Activated naive CD4-positive, alpha-beta T cell treated with anti-CD3 and anti-CD28 coated beads, Interleukin-2, amount 50 U/mL, for 24 hours (primary cell): ENCODE measurements around the gene ZNF101.
"Not testable (repeated sequence)": the region's sequence is repeated elsewhere in the genome, so short reads cannot be mapped to it uniquely, and the experiment has no call there.

Experiments
- H3K27ac Mint-ChIP-seq: one replicate; pipeline ENCODE4 v1.8.0; 2021; ENCODE audit warnings: mild to moderate bottlenecking, mixed read lengths
- H3K27me3 Mint-ChIP-seq: one replicate; pipeline ENCODE4 v1.8.0; 2021; ENCODE audit warnings: mixed read lengths
- H3K36me3 Mint-ChIP-seq: one replicate; pipeline ENCODE4 v1.8.0; 2021; ENCODE audit warnings: mixed read lengths
- H3K4me1 Mint-ChIP-seq: one replicate; pipeline ENCODE4 v1.8.0; 2021; ENCODE audit warnings: mixed read lengths
- H3K4me3 Mint-ChIP-seq: one replicate; pipeline ENCODE4 v1.8.0; 2021; ENCODE audit warnings: mild to moderate bottlenecking, mixed read lengths
- H3K9me3 Mint-ChIP-seq: one replicate; pipeline ENCODE4 v1.8.0; 2021; ENCODE audit warnings: mixed read lengths

Gene ZNF101

DNA sequence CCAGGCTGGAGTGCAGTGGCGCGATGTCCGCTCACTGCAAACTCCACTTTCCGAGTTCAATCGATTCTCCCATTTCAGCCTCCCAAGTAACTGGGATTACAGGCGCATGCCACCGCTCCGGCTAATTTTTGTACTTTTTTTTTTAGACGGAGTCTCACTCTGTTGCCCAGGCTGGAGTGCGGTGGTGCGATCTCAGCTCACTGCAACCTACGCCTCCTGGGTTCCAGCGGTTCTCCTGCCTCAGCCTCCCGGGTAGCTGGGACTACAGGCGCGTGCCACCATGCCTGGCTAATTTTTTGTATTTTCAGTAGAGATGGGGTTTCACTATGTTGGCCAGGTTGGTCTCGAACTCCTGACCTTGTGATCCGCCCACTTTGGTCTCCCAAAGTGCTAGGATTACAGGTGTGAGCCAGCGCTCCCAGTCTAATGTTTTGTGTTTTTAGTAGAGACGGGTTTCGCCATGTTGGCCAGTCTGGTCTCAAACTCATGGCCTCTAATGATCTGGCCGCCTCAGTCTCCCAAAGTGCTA lies 3.2 kb upstream of the ZNF101 start:
- Mint-ChIP-seq H3K4me1 (peaks cover 43% of the 10 kb centered on the region), H3K4me3 (peak overlapping the region; percentile 39)
- not testable (repeated sequence) for H3K27ac Mint-ChIP-seq, H3K9me3 Mint-ChIP-seq, H3K36me3 Mint-ChIP-seq, H3K27me3 Mint-ChIP-seq

DNA sequence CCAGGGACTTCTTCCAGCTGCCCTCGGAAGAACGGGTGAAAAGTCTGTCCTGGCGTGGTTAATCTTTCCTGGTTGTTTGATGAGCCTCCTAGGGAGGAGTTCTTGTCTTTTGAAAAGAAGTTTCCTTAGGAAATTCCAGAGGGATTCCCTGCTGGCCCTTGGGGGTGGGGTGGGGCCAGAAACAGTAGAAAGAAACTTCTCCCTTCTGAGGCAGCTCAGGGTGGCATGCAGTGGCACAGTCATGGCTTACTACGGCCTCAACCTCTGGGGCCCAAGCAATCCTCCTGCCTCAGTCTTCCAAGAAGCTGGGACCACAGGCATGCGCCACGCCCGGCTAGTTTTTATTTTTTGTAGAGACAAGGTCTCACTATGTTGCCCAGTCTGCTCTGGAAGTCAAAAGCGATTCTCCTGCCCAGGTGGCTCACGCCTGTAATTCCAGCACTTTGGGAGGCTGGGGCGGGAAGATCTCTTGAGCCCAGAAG lies 1.5 kb downstream of the ZNF101 start:
- H3K4me3 Mint-ChIP-seq = peak overlapping the region; percentile 88
- H3K9me3 Mint-ChIP-seq = no peaks in the 10 kb centered on the region
- H3K27ac Mint-ChIP-seq = peak overlapping the region; percentile 90
- peaks cover 15% of the 10 kb centered on the region for H3K36me3 Mint-ChIP-seq
- no peaks in the 10 kb centered on the region for H3K27me3 Mint-ChIP-seq
- peaks cover 28% of the 10 kb centered on the region for H3K4me1 Mint-ChIP-seq

DNA sequence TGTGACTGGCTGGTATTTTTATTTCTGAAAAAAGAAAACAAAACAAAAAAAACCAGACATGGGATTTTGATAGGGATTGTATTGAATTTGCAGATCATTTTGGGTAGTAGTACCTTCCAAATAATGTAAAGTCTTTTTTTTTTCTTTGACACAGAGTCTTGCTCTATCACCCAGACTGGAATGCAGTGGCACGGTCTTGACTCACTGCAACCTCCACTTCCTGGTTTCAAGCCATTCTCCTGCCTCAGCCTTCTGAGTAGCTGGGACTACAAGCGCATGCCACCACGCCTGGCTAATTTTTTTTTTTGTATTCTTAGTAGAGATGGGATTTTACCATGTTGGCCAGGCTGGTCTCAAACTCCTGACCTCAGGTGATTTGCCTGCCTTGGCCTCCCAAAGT lies 4.2 kb downstream of the ZNF101 start:
- H3K27me3 Mint-ChIP-seq = no peaks in the 10 kb centered on the region
- no peak overlapping the region for H3K4me3 Mint-ChIP-seq
- H3K36me3 Mint-ChIP-seq = peaks cover 41% of the 10 kb centered on the region
- H3K4me1 Mint-ChIP-seq = peaks cover 37% of the 10 kb centered on the region
- peaks cover 6% of the 10 kb centered on the region for H3K9me3 Mint-ChIP-seq
- no peak overlapping the region for H3K27ac Mint-ChIP-seq

DNA sequence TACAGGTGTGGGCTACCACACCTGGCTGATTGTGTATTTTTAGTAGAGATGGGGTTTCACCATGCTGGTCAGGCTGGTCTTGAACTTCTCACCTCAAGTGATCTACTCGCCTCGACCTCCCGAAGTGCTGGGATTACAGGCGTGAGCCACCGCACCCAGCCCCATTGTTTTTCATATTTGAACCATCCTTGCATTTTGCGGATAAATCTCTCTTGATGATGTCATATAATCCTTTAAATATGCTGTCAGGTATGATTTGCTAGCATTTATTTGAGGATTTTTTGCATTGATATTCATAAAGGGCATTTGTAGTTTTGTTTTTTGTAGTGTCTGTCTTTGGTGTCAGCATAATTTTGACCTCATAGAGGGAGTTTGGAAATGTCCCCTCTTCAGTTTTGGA lies 5.7 kb downstream of the ZNF101 start:
- Mint-ChIP-seq H3K27ac (no peak overlapping the region), H3K4me1 (peaks cover 31% of the 10 kb centered on the region), H3K27me3 (no peaks in the 10 kb centered on the region), H3K4me3 (peak overlapping the region; percentile 12), H3K9me3 (peaks cover 6% of the 10 kb centered on the region), H3K36me3 (peaks cover 52% of the 10 kb centered on the region)

DNA sequence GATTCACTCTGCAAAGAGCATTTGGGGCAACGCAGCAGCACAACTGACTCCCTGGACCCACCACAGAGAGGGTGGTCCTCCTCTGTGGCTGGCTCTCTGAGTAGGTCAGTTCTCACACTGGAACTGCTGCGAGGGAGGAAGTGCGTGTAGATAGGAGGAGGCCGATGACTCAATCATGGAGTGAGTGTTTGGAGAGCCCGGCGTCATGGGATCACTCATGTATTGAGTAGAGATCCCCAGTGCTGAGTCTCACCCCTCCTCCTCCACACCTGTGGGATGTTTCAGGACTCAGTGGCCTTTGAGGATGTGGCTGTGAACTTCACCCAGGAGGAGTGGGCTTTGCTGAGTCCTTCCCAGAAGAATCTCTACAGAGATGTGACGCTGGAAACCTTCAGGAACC lies 8.9 kb downstream of the ZNF101 start:
- peaks cover 22% of the 10 kb centered on the region for H3K4me1 Mint-ChIP-seq
- H3K4me3 Mint-ChIP-seq = peak overlapping the region; percentile 52
- no peak overlapping the region for H3K27ac Mint-ChIP-seq
- H3K27me3 Mint-ChIP-seq = no peaks in the 10 kb centered on the region
- H3K36me3 Mint-ChIP-seq = peaks cover 64% of the 10 kb centered on the region
- H3K9me3 Mint-ChIP-seq = peaks cover 6% of the 10 kb centered on the region

DNA sequence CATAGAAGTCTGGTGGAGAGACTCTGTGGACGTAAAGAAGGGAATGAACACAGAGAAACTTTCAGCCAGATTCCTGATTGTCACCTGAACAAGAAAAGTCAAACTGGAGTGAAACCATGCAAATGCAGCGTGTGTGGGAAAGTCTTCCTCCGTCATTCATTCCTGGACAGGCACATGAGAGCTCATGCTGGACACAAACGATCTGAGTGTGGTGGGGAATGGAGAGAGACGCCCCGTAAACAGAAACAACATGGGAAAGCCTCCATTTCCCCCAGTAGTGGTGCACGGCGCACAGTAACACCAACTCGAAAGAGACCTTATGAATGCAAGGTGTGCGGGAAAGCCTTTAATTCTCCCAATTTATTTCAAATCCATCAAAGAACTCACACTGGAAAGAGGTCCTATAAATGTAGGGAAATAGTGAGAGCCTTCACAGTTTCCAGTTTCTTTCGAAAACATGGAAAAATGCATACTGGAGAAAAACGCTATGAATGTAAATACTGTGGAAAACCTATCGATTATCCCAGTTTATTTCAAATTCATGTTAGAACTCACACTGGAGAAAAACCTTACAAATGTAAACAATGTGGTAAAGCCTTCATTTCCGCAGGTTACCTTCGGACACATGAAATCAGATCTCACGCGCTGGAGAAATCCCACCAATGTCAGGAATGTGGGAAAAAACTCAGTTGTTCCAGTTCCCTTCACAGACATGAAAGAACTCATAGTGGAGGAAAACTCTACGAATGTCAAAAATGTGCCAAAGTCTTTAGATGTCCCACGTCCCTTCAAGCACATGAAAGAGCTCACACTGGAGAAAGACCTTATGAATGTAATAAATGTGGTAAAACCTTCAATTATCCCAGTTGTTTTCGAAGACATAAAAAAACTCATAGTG lies 10.8 kb downstream of the ZNF101 start:
- peaks cover 6% of the 10 kb centered on the region for H3K9me3 Mint-ChIP-seq
- peaks cover 73% of the 10 kb centered on the region for H3K36me3 Mint-ChIP-seq
- no peaks in the 10 kb centered on the region for H3K27me3 Mint-ChIP-seq
- H3K27ac Mint-ChIP-seq = no peak overlapping the region
- H3K4me1 Mint-ChIP-seq = peaks cover 18% of the 10 kb centered on the region
- H3K4me3 Mint-ChIP-seq = peak overlapping the region; percentile 24

DNA sequence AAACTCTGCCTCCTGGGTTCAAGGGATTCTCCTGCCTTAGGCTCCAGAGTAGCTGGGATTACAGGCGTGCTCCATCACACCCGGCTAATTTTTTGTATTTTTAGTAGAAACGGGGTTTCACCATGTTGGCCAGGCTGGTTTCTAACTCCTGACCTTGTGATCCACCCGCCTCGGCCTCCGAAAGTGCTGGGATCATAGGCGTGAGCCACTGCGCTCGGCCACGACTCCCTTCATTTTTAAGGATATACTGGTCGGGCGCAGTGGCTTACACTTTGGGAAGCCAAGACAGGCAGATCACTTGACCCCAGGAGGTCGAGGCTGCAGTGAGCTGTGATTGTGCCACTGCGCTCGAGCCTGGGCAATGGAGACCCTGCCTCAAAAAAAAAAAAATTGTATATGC lies 17.5 kb downstream of the ZNF101 start:
- peaks cover 33% of the 10 kb centered on the region for H3K36me3 Mint-ChIP-seq
- not testable (repeated sequence) for H3K27me3 Mint-ChIP-seq, H3K4me3 Mint-ChIP-seq, H3K4me1 Mint-ChIP-seq, H3K27ac Mint-ChIP-seq, H3K9me3 Mint-ChIP-seq

DNA sequence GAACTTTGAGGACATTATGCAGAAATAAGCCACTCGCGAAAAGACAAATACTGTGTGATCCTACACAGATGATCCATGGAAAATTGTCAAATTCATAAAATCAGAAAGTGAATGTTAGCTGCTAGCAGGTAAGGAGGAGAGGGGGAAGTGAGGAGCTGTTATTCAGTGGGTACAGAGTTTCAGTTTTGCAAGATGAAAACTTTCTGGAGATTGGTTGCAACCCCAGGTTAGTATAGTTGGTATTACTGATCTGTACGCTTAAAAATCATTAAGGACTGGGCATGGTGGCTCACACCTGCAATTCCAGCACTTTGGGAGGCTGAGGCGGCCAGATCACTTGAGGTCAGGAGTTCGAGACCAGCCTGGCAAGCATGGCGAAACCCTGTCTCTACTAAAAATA lies 17.9 kb downstream of the ZNF101 start:
- Mint-ChIP-seq H3K4me1 (no peaks in the 10 kb centered on the region), H3K4me3 (no peak overlapping the region), H3K27ac (no peak overlapping the region), H3K9me3 (no peaks in the 10 kb centered on the region), H3K27me3 (no peaks in the 10 kb centered on the region), H3K36me3 (peaks cover 28% of the 10 kb centered on the region)

DNA sequence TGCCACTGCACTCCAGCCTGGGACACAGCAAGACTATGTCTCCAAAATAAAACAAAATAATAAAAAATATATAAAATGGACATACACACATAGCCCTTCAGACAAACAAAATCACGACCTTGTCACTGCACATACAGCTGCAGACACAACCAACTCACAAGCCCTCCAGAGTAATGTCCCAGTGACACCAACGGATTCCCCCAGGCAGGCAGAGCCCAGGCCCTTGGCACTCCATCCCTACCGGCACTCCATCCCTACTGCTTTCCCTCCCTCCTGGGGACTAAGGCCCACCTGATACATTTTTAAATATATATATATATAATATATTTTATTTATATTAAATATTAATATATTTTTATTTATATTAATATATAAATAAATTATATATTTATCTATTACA lies 18.5 kb downstream of the ZNF101 start:
- no peak overlapping the region for H3K27ac Mint-ChIP-seq
- no peaks in the 10 kb centered on the region for H3K4me1 Mint-ChIP-seq

DNA sequence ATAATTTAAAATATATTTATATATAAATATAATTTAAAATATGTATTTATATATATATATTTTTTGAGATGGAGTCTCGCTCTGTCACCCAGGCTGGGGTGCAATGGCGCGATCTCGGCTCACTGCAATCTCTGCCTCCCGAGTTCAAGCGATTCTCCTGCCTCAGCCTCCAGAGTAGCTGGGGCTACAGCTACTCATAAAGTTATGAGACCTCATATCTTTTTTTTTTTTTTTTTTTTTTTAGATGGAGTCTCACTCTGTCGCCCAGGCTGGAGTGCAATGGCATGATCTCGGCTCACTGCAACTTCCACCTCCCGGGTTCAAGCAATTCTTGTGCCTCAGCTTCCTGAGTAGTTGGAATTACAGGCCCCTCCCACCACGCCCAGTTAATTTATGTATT lies 20.4 kb downstream of the ZNF101 start:
- H3K4me3 Mint-ChIP-seq, H3K4me1 Mint-ChIP-seq, H3K27me3 Mint-ChIP-seq, H3K9me3 Mint-ChIP-seq, H3K27ac Mint-ChIP-seq: not testable (repeated sequence)
- peaks cover 15% of the 10 kb centered on the region for H3K36me3 Mint-ChIP-seq

More for the DNA sequence above, 18.5 kb downstream of the ZNF101 start:
- Mint-ChIP-seq H3K9me3 (no peaks in the 10 kb centered on the region), H3K27me3 (no peaks in the 10 kb centered on the region), H3K36me3 (peaks cover 28% of the 10 kb centered on the region), H3K4me3 (no peak overlapping the region)

DNA sequence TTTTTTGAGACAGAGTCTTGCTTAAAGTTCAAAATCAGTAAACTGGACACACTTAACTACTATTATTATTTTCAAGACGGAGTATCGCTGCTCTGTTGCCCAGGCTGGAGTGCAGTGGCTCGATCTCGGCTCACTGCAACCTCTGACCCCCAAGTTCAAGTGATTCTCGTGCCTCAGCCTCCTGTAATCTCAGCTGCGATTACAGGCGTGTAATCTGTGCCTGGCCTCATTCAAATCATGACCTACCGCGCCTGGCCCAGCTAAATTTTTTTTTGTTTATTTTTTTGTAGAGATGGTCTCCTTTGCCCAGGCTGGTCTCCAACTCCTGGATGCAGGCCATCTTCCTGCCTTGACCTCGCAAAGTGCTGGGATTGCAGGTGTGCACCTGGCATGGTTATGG lies 23.0 kb downstream of the ZNF101 start:
- Mint-ChIP-seq H3K36me3 (peaks cover 7% of the 10 kb centered on the region), H3K27ac (no peak overlapping the region)

DNA sequence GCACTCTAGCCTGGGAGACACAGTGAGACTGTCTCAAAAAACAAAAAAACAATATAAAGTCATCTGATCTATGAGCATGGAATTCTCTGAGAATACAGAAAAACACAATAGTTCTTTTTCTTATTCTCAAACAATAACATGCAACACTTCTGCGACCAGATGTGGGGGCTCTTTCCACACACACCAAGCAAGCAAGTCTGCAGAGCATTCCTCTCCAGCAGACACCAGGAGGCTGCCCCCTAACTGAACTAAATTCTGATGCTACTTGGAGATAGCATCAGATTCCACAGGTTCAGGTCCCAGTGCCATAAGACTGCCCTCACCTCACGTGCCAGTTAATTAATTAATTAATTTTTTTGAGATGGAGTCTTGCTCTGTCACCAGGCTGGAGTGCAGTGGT lies 27.7 kb downstream of the ZNF101 start:
- no peak overlapping the region for H3K4me3 Mint-ChIP-seq
- H3K27me3 Mint-ChIP-seq = no peaks in the 10 kb centered on the region
- H3K36me3 Mint-ChIP-seq = peaks cover 11% of the 10 kb centered on the region
- H3K4me1 Mint-ChIP-seq = no peaks in the 10 kb centered on the region
- peak overlapping the region; percentile 35 for H3K27ac Mint-ChIP-seq
- H3K9me3 Mint-ChIP-seq = no peaks in the 10 kb centered on the region

More for the DNA sequence above, 23.0 kb downstream of the ZNF101 start:
- no peaks in the 10 kb centered on the region for H3K27me3 Mint-ChIP-seq
- no peaks in the 10 kb centered on the region for H3K9me3 Mint-ChIP-seq
- H3K4me3 Mint-ChIP-seq = no peak overlapping the region
- no peaks in the 10 kb centered on the region for H3K4me1 Mint-ChIP-seq

DNA sequence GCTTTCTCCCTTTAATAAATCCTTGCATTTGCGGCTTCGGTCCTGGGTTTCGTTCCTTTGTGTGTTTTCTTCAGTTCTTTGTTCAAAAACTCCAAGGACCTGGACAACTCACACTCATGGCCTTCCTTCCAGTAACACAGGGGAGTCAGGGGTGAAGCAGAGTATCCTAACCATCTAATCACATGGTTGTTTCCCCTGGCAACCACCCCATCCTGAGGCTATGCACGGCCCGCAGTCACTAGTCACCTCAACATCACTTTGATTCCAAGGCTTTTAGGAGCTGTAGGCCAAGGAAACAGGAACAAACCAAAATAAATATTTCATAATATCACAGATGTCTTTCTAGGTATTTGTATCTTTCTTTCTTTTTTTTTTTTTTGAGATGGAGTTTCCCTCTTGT lies 28.9 kb downstream of the ZNF101 start:
- Mint-ChIP-seq H3K4me1 (no peaks in the 10 kb centered on the region), H3K9me3 (no peaks in the 10 kb centered on the region), H3K27ac (no peak overlapping the region), H3K4me3 (no peak overlapping the region), H3K36me3 (peaks cover 15% of the 10 kb centered on the region), H3K27me3 (no peaks in the 10 kb centered on the region)

DNA sequence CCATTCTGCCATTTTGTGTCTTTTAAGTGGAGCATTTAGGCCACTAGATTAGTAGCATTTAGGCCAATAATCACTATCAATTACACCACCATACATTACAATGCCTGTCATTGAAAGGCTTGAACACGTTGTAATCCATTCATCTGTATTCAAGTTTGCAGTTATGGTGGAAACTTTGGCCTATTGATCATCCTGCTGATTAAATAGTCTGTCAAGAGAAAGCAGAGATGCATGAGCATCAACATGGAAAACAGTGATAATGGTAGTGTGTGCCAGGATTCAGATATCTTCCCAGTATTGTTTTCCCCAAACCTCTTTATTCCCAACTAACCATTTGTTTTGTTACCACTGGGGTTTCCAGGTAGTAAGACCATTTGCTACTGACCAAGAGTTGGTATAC lies 31.9 kb downstream of the ZNF101 start:
- H3K4me1 Mint-ChIP-seq = not testable (repeated sequence)

DNA sequence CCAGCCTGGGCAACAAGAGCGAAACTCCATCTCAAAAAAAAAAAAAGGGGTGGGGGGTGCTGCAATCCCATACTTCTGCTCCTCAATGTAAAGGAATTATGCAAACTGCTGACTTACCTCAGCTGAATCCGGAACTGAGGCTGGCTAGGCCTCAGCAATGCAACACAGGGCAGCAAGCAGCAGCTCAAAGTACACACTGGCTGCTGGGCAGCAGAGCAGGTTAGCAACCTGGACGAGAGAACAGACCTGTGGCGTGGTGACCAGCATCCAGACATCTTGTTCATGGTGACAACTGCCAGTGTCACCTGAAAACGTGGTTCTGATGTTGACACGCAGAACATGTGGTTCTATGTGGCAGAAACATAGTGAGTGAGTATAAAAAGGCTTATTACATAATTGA lies 36.2 kb downstream of the ZNF101 start:
- H3K4me3 Mint-ChIP-seq = no peak overlapping the region
- H3K27me3 Mint-ChIP-seq = no peaks in the 10 kb centered on the region
- peaks cover 39% of the 10 kb centered on the region for H3K36me3 Mint-ChIP-seq

More for the DNA sequence above, 31.9 kb downstream of the ZNF101 start:
- H3K27me3 Mint-ChIP-seq, H3K9me3 Mint-ChIP-seq, H3K27ac Mint-ChIP-seq, H3K4me3 Mint-ChIP-seq: not testable (repeated sequence)
- peaks cover 27% of the 10 kb centered on the region for H3K36me3 Mint-ChIP-seq

DNA sequence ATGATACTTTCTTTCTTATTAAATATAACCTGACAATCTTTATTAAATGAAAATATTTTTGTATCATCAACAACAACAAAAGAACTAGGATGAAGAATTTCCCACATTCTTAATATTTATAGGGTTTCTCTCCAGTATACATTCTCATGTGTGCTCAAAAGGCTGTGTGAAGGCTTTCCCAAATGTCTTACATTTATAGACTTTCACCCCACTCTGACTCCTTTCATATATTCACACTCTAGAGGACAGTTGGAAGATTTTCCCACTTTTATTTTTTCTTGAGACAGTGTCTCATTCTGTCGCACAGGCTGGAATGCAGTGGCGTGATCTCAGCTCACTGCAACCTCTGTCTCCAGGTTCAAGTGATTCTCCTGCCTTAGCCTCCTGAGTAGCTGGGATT lies 41.9 kb downstream of the ZNF101 start:
- Mint-ChIP-seq H3K27me3 (no peaks in the 10 kb centered on the region), H3K36me3 (peaks cover 49% of the 10 kb centered on the region), H3K27ac (no peak overlapping the region), H3K4me1 (no peaks in the 10 kb centered on the region), H3K9me3 (peaks cover 5% of the 10 kb centered on the region), H3K4me3 (no peak overlapping the region)

More for the DNA sequence above, 36.2 kb downstream of the ZNF101 start:
- no peak overlapping the region for H3K27ac Mint-ChIP-seq
- peaks cover 9% of the 10 kb centered on the region for H3K9me3 Mint-ChIP-seq
- no peaks in the 10 kb centered on the region for H3K4me1 Mint-ChIP-seq
